Ovary (tissue), 3 donors: ENCODE results near the gene FRYL.

Experiments
- CTCF ChIP-seq, 3 donors: fragments of 450-650 bp in 2 of 3; fragments of 200-600 bp in 1 of 3; IDR thresholded peaks; one replicate each; pipeline versions ENCODE4 v1.5.1 to v1.8.0; 2016 to 2022; ENCODE audit warnings: antibody characterized with exemption in 3 of 3, mild to moderate bottlenecking in 1 of 3
- EP300 ChIP-seq: sonication (generic); formaldehyde crosslinking; IDR thresholded peaks from one replicate; pipeline ENCODE4 v1.6.1; 2017; ENCODE audit warnings: antibody characterized with exemption
- POLR2A ChIP-seq: fragments of 450-650 bp; IDR thresholded peaks from one replicate; pipeline ENCODE4 v1.6.1; 2017; ENCODE audit warnings: antibody characterized with exemption, mild to moderate bottlenecking, moderate library complexity
- donor health status: DM: no; HTN: no; CAD: no.

- TF ChIP-seq CTCF (IDR thresholded peaks at IDR 0.05) = no peak
- no peak for TF ChIP-seq EP300
- no peak for TF ChIP-seq POLR2A
Observed at GRCh38 chr4:48698029-48698971, 81.8 kb downstream of the FRYL start.
